Uterus (tissue), 4 donors: ENCODE measurements around the gene ARHGAP8. TPM values are rescaled to one million over a fixed set of nuclear protein-coding genes. Genes with fewer than 3 reads are reported as not detected.

Source experiments
- DNase-seq, 2 donors: peaks; one replicate each; pipeline ENCODE4 v3.0.0-alpha.2; 2019 to 2020
- H3K27ac ChIP-seq, 2 donors: fragments of 200-600 bp; sonication (generic); 1 replicate in 1 of 2; 2 replicates in 1 of 2; pipeline ENCODE4 v1.5.1; 2016 to 2018
- H3K27me3 ChIP-seq, 2 donors: fragments of 200-600 bp; sonication (generic); one replicate each; pipeline ENCODE4 v1.5.1; 2018 to 2019; ENCODE audit warnings: control low read depth in 1 of 2
- H3K36me3 ChIP-seq, 2 donors: fragments of 200-600 bp; sonication (generic); one replicate each; pipeline ENCODE4 v1.5.1; 2019; ENCODE audit warnings: control low read depth in 1 of 2
- H3K4me1 ChIP-seq, 2 donors: fragments of 200-600 bp; sonication (generic); one replicate each; pipeline ENCODE4 v1.5.1; 2018 to 2019; ENCODE audit warnings: control low read depth in 1 of 2
- H3K4me3 ChIP-seq, 2 donors: fragments of 200-600 bp; sonication (generic); 1 replicate in 1 of 2; 2 replicates in 1 of 2; pipeline ENCODE4 v1.5.1; 2018 to 2019; ENCODE audit warnings: mild to moderate bottlenecking in 1 of 2
- H3K9me3 ChIP-seq, 2 donors: fragments of 200-600 bp; sonication (generic); one replicate each; pipeline ENCODE4 v1.5.1; 2019; ENCODE audit warnings: control low read depth in 1 of 2
- CTCF ChIP-seq, 4 experiments: fragments of 200-600 bp in 2 of 4; fragments of 450-650 bp in 2 of 4; sonication (generic) in 2 of 4; IDR thresholded peaks; one replicate each; pipeline ENCODE4 v1.5.1; 2016 to 2019; ENCODE audit warnings: antibody characterized with exemption in 4 of 4, mild to moderate bottlenecking in 2 of 4, moderate library complexity in 1 of 4
- POLR2A ChIP-seq, 2 donors: fragments of 450-650 bp; IDR thresholded peaks; one replicate each; pipeline ENCODE4 v1.6.1; 2016; ENCODE audit warnings: antibody characterized with exemption in 2 of 2, mild to moderate bottlenecking in 1 of 2, moderate library complexity in 1 of 2
- intact Hi-C: fragments of 100-400 bp; cut with DNase I; formaldehyde crosslinking; loops from one replicate; pipeline ENCODE4 v1.15.1; 2023; ENCODE audit warnings: low total_unique reads
- total RNA-seq, 4 donors: library from RNA; depleted of rRNA in 3 of 4; stranded (reverse); fragments of >200 nt in 3 of 4; gene quantifications; one replicate each; pipeline versions ENCODE4 v1.1.0 to v1.2.4, GENCODE V29; 2014 to 2023
- donor health status: DM: yes; HTN: yes; CAD: no.

ARHGAP8 gene
- total RNA-seq, 4 donors from 2014 or later: 1.8 to 4.4 TPM; not detected in 2

GRCh38 chr22:44888491-44889254, 136.3 kb downstream of the ARHGAP8 start:
- TF ChIP-seq CTCF (IDR thresholded peaks at IDR 0.05) (no peak), POLR2A (IDR thresholded peaks at IDR 0.05) (no peak)
- Histone ChIP-seq H3K27ac (no peak overlapping the region), H3K36me3 (no peaks in the 10 kb centered on the region), H3K27me3 (no peaks in the 10 kb centered on the region), H3K9me3 (no peaks in the 10 kb centered on the region), H3K4me1 (no peaks in the 10 kb centered on the region), H3K4me3 (no peak overlapping the region)
- no peak for DNase-seq
- intact Hi-C loops: no loop called here

GRCh38 chr22:44889255-44889878, 137.0 kb downstream of the ARHGAP8 start:
- H3K27me3 ChIP-seq: no peaks in the 10 kb centered on the region
- DNase-seq: no peak
- H3K4me1 ChIP-seq: no peaks in the 10 kb centered on the region
- H3K4me3 ChIP-seq: no peak overlapping the region
- no peaks in the 10 kb centered on the region for H3K9me3 ChIP-seq
- H3K27ac ChIP-seq: no peak overlapping the region
- H3K36me3 ChIP-seq: no peaks in the 10 kb centered on the region
- intact Hi-C loops: no loop called here
- TF ChIP-seq CTCF (IDR thresholded peaks at IDR 0.05) (no peak), POLR2A (IDR thresholded peaks at IDR 0.05) (no peak)

- Histone ChIP-seq H3K4me3 (no peak overlapping the region), H3K4me1 (no peaks in the 10 kb centered on the region), H3K27ac (no peak overlapping the region), H3K9me3 (no peaks in the 10 kb centered on the region), H3K27me3 (no peaks in the 10 kb centered on the region), H3K36me3 (no peaks in the 10 kb centered on the region)
- TF ChIP-seq CTCF (IDR thresholded peaks at IDR 0.05) (no peak), POLR2A (IDR thresholded peaks at IDR 0.05) (no peak)
- intact Hi-C loops: no loop called here
- DNase-seq: no peak
Observed at GRCh38 chr22:44890416-44891292, 138.3 kb downstream of the ARHGAP8 start.

GRCh38 chr22:44891293-44891747, 138.9 kb downstream of the ARHGAP8 start:
- no peaks in the 10 kb centered on the region for H3K4me1 ChIP-seq
- no peak for DNase-seq
- H3K36me3 ChIP-seq: no peaks in the 10 kb centered on the region
- no peak overlapping the region for H3K4me3 ChIP-seq
- TF ChIP-seq POLR2A (IDR thresholded peaks at IDR 0.05) (no peak), CTCF (IDR thresholded peaks at IDR 0.05) (no peak)
- no peaks in the 10 kb centered on the region for H3K9me3 ChIP-seq
- H3K27ac ChIP-seq: no peak overlapping the region
- H3K27me3 ChIP-seq: no peaks in the 10 kb centered on the region
- intact Hi-C loops: no loop called here
